ENCODE data around the gene RPTOR. TPM values are rescaled to one million over a fixed set of nuclear protein-coding genes. Genes with fewer than 3 reads are reported as not detected.

The RPTOR gene
- total RNA-seq, 2 experiments from 2014 or later, result 45.3 to 49.1 TPM

DNA sequence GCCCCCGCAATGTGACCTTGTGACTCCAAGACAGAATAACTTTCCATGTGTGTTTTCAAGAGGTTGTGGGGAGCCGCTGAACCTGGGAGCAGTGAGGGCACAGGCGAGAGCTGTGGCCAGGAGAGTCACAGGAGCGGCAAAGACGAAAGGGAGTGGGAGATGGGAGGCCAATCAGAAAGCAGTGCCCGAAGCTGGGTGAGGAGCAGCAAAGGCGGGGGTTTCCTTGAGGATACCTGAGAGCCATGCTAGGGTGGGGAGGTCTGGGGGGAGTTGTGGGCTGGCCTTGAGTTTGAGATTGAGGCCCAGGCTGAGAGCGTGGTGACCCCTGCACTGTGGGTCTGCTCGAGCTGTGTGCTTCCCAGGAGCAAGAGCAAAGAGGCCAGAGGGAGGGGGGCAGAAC, 45.1 kb upstream of the RPTOR start:
- ChIA-PET CTCF (no interaction called here), POLR2A (interaction anchor here (0.6 kb wide), 1 partner anchor 187 kb away, joined by 3 read pairs; no protein-coding TSS in a partner anchor)
- H3K27me3 Mint-ChIP-seq, result peaks cover 8% of the 10 kb centered on the region

DNA sequence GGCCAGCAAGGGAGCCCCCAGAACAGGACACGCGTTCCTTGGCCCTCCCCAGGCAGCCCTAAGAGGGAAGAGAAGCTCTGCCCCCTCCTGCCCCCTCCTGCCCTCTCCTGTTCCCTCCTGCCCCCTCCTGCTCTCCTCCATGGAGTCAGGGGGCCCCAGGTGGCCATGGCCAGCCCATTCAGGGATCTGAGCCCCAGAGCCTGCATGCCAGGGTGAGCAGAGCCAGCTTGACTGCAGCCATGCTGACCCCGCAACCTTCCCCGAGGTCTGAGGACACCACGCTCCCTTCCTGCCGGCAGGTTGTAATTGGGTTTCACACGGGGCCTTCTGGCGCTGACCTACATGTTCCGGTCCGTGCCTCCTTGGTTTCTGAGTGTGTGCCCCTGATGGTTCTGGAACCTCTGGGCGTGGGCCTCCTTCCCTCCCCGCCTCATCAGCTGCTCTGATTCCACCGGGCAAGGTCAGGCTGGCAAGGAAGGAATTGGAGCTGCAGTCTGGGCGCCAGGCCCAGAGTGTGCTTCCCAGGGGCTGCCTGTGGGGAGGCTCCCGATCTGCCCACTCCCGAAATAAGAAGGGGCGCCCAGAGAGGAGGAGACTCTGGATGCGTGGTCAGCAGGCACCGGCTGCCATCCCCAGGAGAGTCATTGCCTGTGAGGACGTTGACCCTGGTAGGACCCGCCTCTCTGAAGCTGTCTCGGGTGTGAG, 44.5 kb upstream of the RPTOR start:
- Mint-ChIP-seq H3K27me3 (peaks cover 7% of the 10 kb centered on the region), H3K4me1 (ENCODE audit: low read depth) (peaks cover 9% of the 10 kb centered on the region), H3K4me3 (no peak overlapping the region), H3K27ac (no peak overlapping the region), H3K9me3 (peaks cover 2% of the 10 kb centered on the region), H3K36me3 (ENCODE audit: low read depth) (no peaks in the 10 kb centered on the region)
- intact Hi-C loops (cut with micrococcal nuclease), result no loop called here
- DNase-seq (no peak), ATAC-seq (no peak)
- ChIA-PET POLR2A (interaction anchor here (0.6 kb wide), 1 partner anchor 187 kb away, joined by 3 read pairs; no protein-coding TSS in a partner anchor), CTCF (no interaction called here)
- TF ChIP-seq, protein P1, sequence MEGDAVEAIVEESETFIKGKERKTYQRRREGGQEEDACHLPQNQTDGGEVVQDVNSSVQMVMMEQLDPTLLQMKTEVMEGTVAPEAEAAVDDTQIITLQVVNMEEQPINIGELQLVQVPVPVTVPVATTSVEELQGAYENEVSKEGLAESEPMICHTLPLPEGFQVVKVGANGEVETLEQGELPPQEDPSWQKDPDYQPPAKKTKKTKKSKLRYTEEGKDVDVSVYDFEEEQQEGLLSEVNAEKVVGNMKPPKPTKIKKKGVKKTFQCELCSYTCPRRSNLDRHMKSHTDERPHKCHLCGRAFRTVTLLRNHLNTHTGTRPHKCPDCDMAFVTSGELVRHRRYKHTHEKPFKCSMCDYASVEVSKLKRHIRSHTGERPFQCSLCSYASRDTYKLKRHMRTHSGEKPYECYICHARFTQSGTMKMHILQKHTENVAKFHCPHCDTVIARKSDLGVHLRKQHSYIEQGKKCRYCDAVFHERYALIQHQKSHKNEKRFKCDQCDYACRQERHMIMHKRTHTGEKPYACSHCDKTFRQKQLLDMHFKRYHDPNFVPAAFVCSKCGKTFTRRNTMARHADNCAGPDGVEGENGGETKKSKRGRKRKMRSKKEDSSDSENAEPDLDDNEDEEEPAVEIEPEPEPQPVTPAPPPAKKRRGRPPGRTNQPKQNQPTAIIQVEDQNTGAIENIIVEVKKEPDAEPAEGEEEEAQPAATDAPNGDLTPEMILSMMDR (IDR thresholded peaks at IDR 0.05), result no peak

More for the DNA sequence above, 45.1 kb upstream of the RPTOR start:
- Mint-ChIP-seq H3K9me3 (peaks cover 2% of the 10 kb centered on the region), H3K4me1 (ENCODE audit: low read depth) (peaks cover 9% of the 10 kb centered on the region), H3K4me3 (no peak overlapping the region), H3K36me3 (ENCODE audit: low read depth) (no peaks in the 10 kb centered on the region), H3K27ac (no peak overlapping the region)
- intact Hi-C loops (cut with micrococcal nuclease), result no loop called here
- TF ChIP-seq, protein P1 (IDR thresholded peaks at IDR 0.05), result no peak
- DNase-seq (no peak), ATAC-seq (no peak)

DNA sequence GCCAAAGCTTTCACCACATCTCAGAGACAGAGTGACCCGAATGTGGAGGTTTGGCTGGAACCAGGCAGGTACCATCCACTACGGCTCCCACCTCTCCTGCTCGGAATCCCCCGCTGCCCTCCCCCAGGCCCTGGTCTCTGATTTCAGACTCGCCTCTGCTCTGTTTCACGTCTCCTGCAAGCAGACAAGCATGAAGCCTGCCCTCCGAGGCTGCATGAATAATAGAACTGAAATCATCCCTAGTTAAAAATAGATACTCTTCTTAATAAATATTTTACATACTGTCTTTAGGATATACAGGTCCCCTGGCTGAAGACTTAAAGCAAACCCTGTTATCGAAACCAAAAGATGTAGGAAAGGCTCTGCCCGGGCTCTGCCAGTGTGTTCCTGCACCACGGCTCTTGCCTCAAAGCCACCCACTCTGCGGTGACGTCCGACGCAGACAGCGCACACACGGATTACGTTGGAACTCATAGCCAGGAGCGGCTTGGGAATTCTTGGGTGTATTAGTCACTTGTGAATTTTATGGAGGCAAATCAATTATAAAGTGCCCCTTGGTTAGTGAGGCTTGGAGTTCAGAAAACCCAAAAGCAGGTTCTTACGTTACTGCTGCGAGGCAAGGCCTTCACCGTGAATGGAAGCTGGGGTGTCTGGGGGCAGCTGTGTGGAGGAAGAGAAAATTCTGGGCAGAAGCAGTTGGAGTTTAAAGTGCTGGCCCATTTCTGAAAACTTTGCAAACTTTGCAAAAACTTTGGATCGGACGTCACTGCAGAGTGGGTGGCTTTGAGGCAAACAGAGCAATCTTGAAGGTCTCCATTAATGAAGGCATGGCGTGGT, 42.7 kb upstream of the RPTOR start:
- CTCF ChIA-PET, result no interaction called here
- H3K9me3 Mint-ChIP-seq, result peaks cover 2% of the 10 kb centered on the region
- no peak for ATAC-seq

DNA sequence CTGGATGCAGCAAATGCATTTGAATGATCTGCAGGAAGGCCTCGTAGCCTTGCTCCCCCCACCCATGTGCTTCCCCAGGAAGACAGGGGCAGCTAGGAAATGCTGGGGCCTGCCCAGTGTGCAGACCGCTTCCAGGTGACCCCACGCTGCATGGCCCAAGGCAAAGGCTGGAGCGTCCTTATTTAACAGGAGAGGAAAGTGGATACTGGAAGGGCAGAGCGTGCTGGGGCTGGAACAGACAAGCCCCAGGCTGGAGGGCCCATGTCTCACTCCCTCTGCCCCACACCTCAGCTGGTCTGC, 42.1 kb upstream of the RPTOR start:
- ChIA-PET CTCF (no interaction called here), POLR2A (no interaction called here)
- peaks cover 2% of the 10 kb centered on the region for H3K27me3 Mint-ChIP-seq
- intact Hi-C loops (cut with micrococcal nuclease), result no loop called here
- ATAC-seq, result no peak
- H3K27ac Mint-ChIP-seq, result no peak overlapping the region
- DNase-seq, result no peak
- no peaks in the 10 kb centered on the region for H3K36me3 Mint-ChIP-seq (ENCODE audit: low read depth)
- TF ChIP-seq, protein P1 (IDR thresholded peaks at IDR 0.05), result no peak
- no peak overlapping the region for H3K4me3 Mint-ChIP-seq
- H3K4me1 Mint-ChIP-seq (ENCODE audit: low read depth), result peaks cover 4% of the 10 kb centered on the region
- H3K9me3 Mint-ChIP-seq, result peaks cover 2% of the 10 kb centered on the region

More for the DNA sequence above, 42.7 kb upstream of the RPTOR start:
- no peak for DNase-seq
- TF ChIP-seq, protein P1 (IDR thresholded peaks at IDR 0.05), result no peak
- peaks cover 2% of the 10 kb centered on the region for H3K27me3 Mint-ChIP-seq
- intact Hi-C loops (cut with micrococcal nuclease), result no loop called here
- no peak overlapping the region for H3K4me3 Mint-ChIP-seq
- H3K4me1 Mint-ChIP-seq (ENCODE audit: low read depth), result peaks cover 9% of the 10 kb centered on the region
- no peaks in the 10 kb centered on the region for H3K36me3 Mint-ChIP-seq (ENCODE audit: low read depth)
- POLR2A ChIA-PET, result no interaction called here
- no peak overlapping the region for H3K27ac Mint-ChIP-seq

DNA sequence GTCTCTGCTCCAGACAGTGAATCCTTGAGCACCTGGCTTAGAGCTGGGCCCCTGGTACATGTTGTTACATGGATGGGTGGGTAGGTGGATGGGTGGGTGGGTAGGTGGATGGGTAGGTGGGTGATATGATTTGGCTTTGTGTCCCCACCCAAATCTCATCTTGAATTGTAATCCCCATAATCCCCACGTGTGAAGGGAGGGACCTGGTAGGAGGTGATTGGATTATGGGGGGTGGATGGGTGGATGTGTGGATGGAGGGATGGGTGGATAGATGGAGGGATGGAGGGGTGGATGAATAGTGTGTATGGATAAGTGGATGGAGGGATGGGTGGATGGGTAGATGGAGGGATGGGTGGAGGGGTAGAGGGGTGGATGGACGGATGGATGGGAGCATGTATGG, 41.6 kb upstream of the RPTOR start:
- Mint-ChIP-seq H3K27me3 (no peaks in the 10 kb centered on the region), H3K36me3 (ENCODE audit: low read depth) (no peaks in the 10 kb centered on the region), H3K9me3 (no peaks in the 10 kb centered on the region), H3K4me1 (ENCODE audit: low read depth) (no peaks in the 10 kb centered on the region), H3K4me3 (no peak overlapping the region), H3K27ac (no peak overlapping the region)
- TF ChIP-seq, protein P1 (IDR thresholded peaks at IDR 0.05), result no peak
- intact Hi-C loops (cut with micrococcal nuclease), result no loop called here
- ATAC-seq, result no peak
- POLR2A ChIA-PET, result no interaction called here
- DNase-seq, result no peak
- CTCF ChIA-PET, result no interaction called here

Data from activated CD8-positive, alpha-beta T cell treated with anti-CD3 and anti-CD28 coated beads for 36 hours (primary cell).